Left ventricle myocardium inferior (tissue), 1 donor: ENCODE measurements around the gene LMNTD2. TPM values are rescaled to one million over a fixed set of nuclear protein-coding genes. Genes with fewer than 3 reads are reported as not detected.
A peak's percentile ranks its signal among the peaks of the same experiment; 100 is the strongest.

Experiments
- DNase-seq: peaks from one replicate; pipeline ENCODE4 v3.0.0-alpha.2; 2020
- H3K27ac ChIP-seq: fragments of 200-600 bp; replicated peaks from 2 replicates; pipeline ENCODE4 v1.8.0; 2021
- H3K27me3 ChIP-seq: fragments of 200-600 bp; 2 replicates; pipeline ENCODE4 v1.8.0; 2021; ENCODE audit warnings: low read depth
- H3K36me3 ChIP-seq: fragments of 200-600 bp; 2 replicates; pipeline ENCODE4 v1.8.0; 2021
- H3K4me1 ChIP-seq: fragments of 200-600 bp; 2 replicates; pipeline ENCODE4 v1.8.0; 2021
- H3K4me3 ChIP-seq: fragments of 200-600 bp; 2 replicates; pipeline ENCODE4 v1.8.0; 2021; ENCODE audit warnings: mild to moderate bottlenecking, moderate library complexity
- H3K9me3 ChIP-seq: fragments of 200-600 bp; replicated peaks from 2 replicates; pipeline ENCODE4 v1.8.0; 2021
- intact Hi-C: fragments of 100-400 bp; cut with micrococcal nuclease; formaldehyde crosslinking; loops from one replicate; pipeline ENCODE4 v1.11.0; 2022
- total RNA-seq: library from RNA; stranded (reverse); fragmentation: NEBNext Ultra II Directional; extraction: Animal tissue kit (Norgen Biotek cat#: 25700); gene quantifications from one replicate; pipeline ENCODE4 v1.2.1, GENCODE V29; 2021
- TF ChIP-seq, protein P1 (sequence below): fragments of 200-600 bp; IDR thresholded peaks from 2 replicates; pipeline ENCODE4 v1.8.0; 2021; ENCODE audit warnings: antibody characterized with exemption, mild to moderate bottlenecking, borderline replicate concordance
- donor health status: DM: no; HTN: yes; CAD: no; lungs with severe emphysema.

The LMNTD2 gene
- total RNA-seq, 1 donor from 2014 or later: 0.52 TPM

DNA sequence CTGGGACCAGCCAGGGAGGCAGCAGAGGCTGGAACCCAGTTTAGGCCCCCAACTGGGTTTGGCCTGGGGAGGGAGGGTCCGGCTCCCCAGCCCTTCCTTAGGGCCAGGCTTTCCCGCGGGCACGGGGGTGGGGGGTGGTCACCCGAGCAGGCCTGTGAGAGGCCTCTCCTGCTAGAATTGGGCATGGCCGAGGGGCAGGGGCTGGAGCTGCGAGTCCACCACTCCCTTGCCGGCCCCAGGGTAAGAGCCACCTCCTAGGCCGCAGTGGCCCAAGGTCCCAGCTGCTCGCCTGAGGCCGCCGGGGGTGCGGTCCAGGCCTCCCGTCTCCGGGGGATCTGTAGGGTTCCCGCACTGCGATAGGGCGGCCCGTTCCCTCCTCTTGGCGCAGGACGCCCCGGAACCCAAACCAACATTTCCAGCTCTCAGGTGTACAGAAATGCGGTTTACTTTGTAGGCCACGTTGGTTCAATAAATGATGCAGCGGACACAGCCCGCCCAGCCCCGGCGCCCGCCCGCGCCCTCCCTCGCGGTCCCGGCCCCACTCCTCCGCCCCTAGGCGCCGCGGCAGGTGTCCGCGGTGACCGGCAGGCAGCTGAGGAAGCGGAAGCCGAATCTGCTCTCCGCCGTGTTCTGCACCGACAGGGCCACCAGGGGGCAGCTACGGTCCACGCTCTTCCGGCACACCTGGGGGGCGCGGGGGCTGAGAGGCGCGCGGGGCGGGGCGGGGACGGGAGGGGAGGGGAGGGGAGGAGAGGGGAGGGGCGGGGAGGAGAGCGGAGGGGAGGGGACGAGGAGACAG lies 5.9 kb downstream of the LMNTD2 start:
- peak; percentile 43 for DNase-seq
- H3K27ac ChIP-seq: no peak overlapping the region
- peaks cover 19% of the 10 kb centered on the region for H3K4me1 ChIP-seq
- H3K9me3 ChIP-seq: no peaks in the 10 kb centered on the region
- TF ChIP-seq, protein P1, sequence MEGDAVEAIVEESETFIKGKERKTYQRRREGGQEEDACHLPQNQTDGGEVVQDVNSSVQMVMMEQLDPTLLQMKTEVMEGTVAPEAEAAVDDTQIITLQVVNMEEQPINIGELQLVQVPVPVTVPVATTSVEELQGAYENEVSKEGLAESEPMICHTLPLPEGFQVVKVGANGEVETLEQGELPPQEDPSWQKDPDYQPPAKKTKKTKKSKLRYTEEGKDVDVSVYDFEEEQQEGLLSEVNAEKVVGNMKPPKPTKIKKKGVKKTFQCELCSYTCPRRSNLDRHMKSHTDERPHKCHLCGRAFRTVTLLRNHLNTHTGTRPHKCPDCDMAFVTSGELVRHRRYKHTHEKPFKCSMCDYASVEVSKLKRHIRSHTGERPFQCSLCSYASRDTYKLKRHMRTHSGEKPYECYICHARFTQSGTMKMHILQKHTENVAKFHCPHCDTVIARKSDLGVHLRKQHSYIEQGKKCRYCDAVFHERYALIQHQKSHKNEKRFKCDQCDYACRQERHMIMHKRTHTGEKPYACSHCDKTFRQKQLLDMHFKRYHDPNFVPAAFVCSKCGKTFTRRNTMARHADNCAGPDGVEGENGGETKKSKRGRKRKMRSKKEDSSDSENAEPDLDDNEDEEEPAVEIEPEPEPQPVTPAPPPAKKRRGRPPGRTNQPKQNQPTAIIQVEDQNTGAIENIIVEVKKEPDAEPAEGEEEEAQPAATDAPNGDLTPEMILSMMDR: peak; percentile 69
- intact Hi-C loops: no loop called here
- peak overlapping the region; percentile 52 for H3K4me3 ChIP-seq
- peaks cover 100% of the 10 kb centered on the region for H3K27me3 ChIP-seq
- no peaks in the 10 kb centered on the region for H3K36me3 ChIP-seq

DNA sequence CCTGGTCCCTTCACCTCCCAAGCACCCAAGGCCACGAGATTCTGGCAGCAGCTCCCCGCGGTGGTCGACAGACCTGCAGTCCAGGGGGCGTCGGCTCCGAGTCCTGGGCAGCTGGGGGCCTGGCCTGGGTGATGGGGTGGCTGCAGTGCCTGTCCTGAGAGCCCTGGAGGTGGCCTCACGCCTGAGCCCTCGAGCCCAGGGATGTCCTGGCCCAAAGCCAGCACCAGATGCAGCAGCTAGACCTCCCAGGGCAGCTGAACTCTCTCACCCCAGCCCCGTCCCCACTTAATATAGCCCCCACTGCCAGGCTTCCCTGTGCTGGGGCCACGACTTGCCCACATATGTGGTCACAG lies 6.6 kb downstream of the LMNTD2 start:
- H3K27ac ChIP-seq: no peak overlapping the region
- no peaks in the 10 kb centered on the region for H3K9me3 ChIP-seq
- H3K4me1 ChIP-seq: peaks cover 19% of the 10 kb centered on the region
- H3K36me3 ChIP-seq: no peaks in the 10 kb centered on the region
- H3K4me3 ChIP-seq: no peak overlapping the region
- H3K27me3 ChIP-seq: peaks cover 99% of the 10 kb centered on the region
- intact Hi-C loops: no loop called here
- no peak for DNase-seq
- TF ChIP-seq, protein P1: no peak

DNA sequence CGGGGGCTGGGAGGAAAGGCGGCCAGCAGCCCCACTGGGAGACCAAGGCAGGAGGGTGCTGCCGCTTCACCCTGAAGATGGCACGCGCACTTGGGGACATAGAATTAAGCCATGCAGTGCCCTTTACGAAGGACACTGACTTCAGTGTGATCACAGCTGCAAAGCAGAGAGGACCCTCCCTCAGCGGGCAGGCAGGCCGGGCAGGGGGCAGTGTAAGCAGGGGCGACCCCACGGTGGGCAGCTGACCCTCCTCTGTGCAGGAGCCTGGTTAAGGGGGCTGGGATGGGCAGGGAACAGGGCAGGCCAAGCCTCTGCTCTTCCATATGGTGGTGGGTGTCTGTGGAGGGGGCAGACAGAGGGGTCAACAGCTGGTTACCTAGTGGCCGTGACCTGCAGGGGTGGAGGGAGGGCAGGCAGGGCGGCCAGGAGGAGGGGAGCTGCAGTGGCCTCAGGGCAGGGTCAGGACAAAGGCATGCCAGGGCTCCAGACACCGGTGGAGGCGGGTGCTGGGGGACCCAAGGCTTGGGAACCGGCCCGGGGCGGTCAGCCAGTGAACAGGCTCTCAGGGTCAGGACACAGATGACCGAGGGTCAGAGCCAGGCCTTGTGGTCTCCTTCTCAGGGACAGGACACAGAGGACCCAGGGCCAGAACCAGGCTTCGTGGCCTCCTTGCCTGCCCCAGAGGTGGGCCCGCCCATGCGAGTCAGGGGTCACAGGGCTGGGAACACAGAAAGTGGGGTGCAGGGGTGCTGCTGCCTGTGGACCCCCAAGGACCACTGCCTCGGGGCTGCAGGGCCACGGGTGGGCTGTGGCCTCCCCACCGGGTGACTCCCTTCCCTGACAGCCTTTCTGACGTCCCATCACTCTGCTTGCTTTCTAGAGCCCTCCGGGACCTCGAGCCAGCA lies 7.2 kb downstream of the LMNTD2 start:
- intact Hi-C loops: no loop called here
- peaks cover 19% of the 10 kb centered on the region for H3K4me1 ChIP-seq
- no peak overlapping the region for H3K27ac ChIP-seq
- DNase-seq: no peak
- no peaks in the 10 kb centered on the region for H3K36me3 ChIP-seq
- no peaks in the 10 kb centered on the region for H3K9me3 ChIP-seq
- TF ChIP-seq, protein P1: no peak
- H3K4me3 ChIP-seq: no peak overlapping the region
- peaks cover 95% of the 10 kb centered on the region for H3K27me3 ChIP-seq

DNA sequence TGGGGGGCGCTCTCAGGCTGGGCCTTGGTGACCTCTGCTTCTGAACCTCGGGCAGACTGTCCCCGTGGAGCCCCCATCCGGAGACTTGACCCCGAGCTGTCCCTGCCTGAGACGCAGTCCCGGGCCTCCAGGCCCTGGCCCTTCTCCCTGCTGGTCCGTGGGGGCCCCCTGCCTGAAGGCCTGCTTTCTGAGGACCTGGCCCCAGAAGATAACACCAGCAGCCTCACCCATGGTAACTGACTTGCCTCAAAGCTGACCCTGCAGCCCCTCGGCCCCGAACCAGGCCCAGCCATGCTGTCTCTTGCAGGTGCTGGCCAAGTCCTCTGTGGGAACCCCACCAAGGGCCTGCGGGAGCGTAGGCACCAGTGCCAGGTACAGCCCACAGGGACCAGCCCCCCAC lies 8.9 kb downstream of the LMNTD2 start:
- Histone ChIP-seq H3K27me3 (peaks cover 78% of the 10 kb centered on the region), H3K27ac (no peak overlapping the region), H3K9me3 (no peaks in the 10 kb centered on the region), H3K4me1 (peaks cover 19% of the 10 kb centered on the region), H3K36me3 (no peaks in the 10 kb centered on the region), H3K4me3 (no peak overlapping the region)
- intact Hi-C loops: no loop called here
- TF ChIP-seq, protein P1: no peak
- DNase-seq: no peak

DNA sequence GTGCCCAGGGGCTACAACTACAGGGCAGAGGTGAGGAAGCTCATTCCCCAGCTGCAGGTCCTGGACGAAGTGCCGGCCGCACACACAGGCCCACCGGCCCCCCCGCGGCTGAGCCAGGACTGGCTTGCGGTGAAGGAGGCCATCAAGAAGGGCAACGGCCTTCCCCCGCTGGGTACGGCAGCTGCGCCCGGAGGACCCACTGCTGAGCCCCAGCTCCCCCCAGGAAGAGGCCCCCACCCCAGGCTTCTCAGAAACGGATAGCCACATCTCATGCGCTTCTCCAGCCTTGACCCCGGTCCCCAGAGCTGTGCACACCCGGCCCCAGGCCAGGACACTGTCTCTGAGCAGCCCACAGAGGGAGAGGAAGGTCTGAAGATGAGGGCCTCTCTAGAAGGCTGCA lies 9.4 kb downstream of the LMNTD2 start:
- DNase-seq: no peak
- Histone ChIP-seq H3K4me1 (peaks cover 18% of the 10 kb centered on the region), H3K9me3 (no peaks in the 10 kb centered on the region), H3K36me3 (no peaks in the 10 kb centered on the region), H3K4me3 (no peak overlapping the region), H3K27me3 (peaks cover 73% of the 10 kb centered on the region), H3K27ac (no peak overlapping the region)
- TF ChIP-seq, protein P1: no peak
- intact Hi-C loops: no loop called here
